GM06990 (cell line): ENCODE results near the gene MAGI2.

ENCODE experiments used
- DNase-seq: peaks from one replicate; pipeline ENCODE4 v3.0.0-alpha.2; 2011; ENCODE audit not compliant: insufficient read length; ENCODE audit errors: extremely low read depth
- H3K27me3 ChIP-seq: replicated peaks from 2 replicates; pipeline ENCODE4 v1.6.0; 2011; ENCODE audit warnings: low read length; ENCODE audit not compliant: control insufficient read depth, insufficient read depth
- H3K36me3 ChIP-seq: 2 replicates; pipeline ENCODE4 v1.5.1; 2011; ENCODE audit warnings: low read length; ENCODE audit not compliant: control insufficient read depth, insufficient read depth
- H3K4me3 ChIP-seq: replicated peaks from 2 replicates; pipeline ENCODE4 v1.5.1; 2011; ENCODE audit warnings: low read depth, mild to moderate bottlenecking, control low read depth, low read length
- CTCF ChIP-seq: IDR thresholded peaks from 2 replicates; pipeline ENCODE4 v1.5.1; 2011; ENCODE audit warnings: low read length, control low read depth, mild to moderate bottlenecking, inconsistent platforms; ENCODE audit not compliant: insufficient read depth, poor library complexity, severe bottlenecking

MAGI2 gene

GRCh38 chr7:78862411-78862900 lies 591.0 kb downstream of the MAGI2 start:
- no peak for DNase-seq
- H3K27me3 ChIP-seq: no peaks in the 10 kb centered on the region
- H3K36me3 ChIP-seq: no peaks in the 10 kb centered on the region
- no peak for TF ChIP-seq CTCF
- H3K4me3 ChIP-seq: no peak overlapping the region

GRCh38 chr7:78852951-78853350 lies 600.5 kb downstream of the MAGI2 start:
- Histone ChIP-seq H3K27me3 (no peaks in the 10 kb centered on the region), H3K36me3 (no peaks in the 10 kb centered on the region), H3K4me3 (no peak overlapping the region)
- no peak for DNase-seq
- TF ChIP-seq CTCF: no peak

- Histone ChIP-seq H3K4me3 (no peak overlapping the region), H3K27me3 (no peaks in the 10 kb centered on the region), H3K36me3 (no peaks in the 10 kb centered on the region)
- DNase-seq: no peak
- no peak for TF ChIP-seq CTCF
Observed at GRCh38 chr7:78850093-78850740, 603.2 kb downstream of the MAGI2 start.

- no peak for DNase-seq
- TF ChIP-seq CTCF: no peak
- H3K4me3 ChIP-seq: no peak overlapping the region
Observed at GRCh38 chr7:78845155-78845554, 608.3 kb downstream of the MAGI2 start.

GRCh38 chr7:78842068-78842467 lies 611.4 kb downstream of the MAGI2 start:
- Histone ChIP-seq H3K4me3 (no peak overlapping the region), H3K27me3 (no peaks in the 10 kb centered on the region), H3K36me3 (no peaks in the 10 kb centered on the region)
- DNase-seq: no peak
- no peak for TF ChIP-seq CTCF

More at GRCh38 chr7:78845155-78845554, 608.3 kb downstream of the MAGI2 start:
- Histone ChIP-seq H3K27me3 (no peaks in the 10 kb centered on the region), H3K36me3 (no peaks in the 10 kb centered on the region)
